Loucy (cell line): ENCODE results near the gene CD14.
"Not testable (repeated sequence)": the region's sequence is repeated elsewhere in the genome, so short reads cannot be mapped to it uniquely, and the experiment has no call there.

Experiments
- H2AFZ ChIP-seq: fragments of 200-600 bp; sonication (generic); 2 replicates; pipeline ENCODE4 v1.6.0; 2016; ENCODE audit warnings: antibody characterized with exemption, mild to moderate bottlenecking, low read length, moderate library complexity
- H3F3A ChIP-seq: fragments of 200-600 bp; 2 replicates; pipeline ENCODE4 v1.6.0; 2016; ENCODE audit warnings: antibody characterized with exemption, low read depth, mild to moderate bottlenecking
- H3K27me3 ChIP-seq: fragments of 200-600 bp; sonication (generic); 2 replicates; pipeline ENCODE4 v1.6.1; 2014; ENCODE audit warnings: low read length, mild to moderate bottlenecking; ENCODE audit not compliant: insufficient read depth, poor library complexity, severe bottlenecking
- H3K36me3 ChIP-seq: fragments of 200-600 bp; sonication (generic); 2 replicates; pipeline ENCODE4 v1.6.1; 2016; ENCODE audit warnings: low read length; ENCODE audit not compliant: insufficient read depth
- H3K4me1 ChIP-seq: fragments of 200-600 bp; sonication (generic); 2 replicates; pipeline ENCODE4 v1.5.1; 2014; ENCODE audit warnings: low read length, mild to moderate bottlenecking; ENCODE audit not compliant: insufficient read depth, poor library complexity, severe bottlenecking
- H3K4me2 ChIP-seq: fragments of 200-600 bp; sonication (generic); 2 replicates; pipeline ENCODE4 v1.6.0; 2014; ENCODE audit warnings: antibody characterized with exemption, low read length, low read depth, mild to moderate bottlenecking; ENCODE audit not compliant: poor library complexity, severe bottlenecking
- H3K4me3 ChIP-seq: fragments of 200-600 bp; sonication (generic); 2 replicates; pipeline ENCODE4 v1.5.1; 2014; ENCODE audit warnings: low read length, mild to moderate bottlenecking, mixed read lengths; ENCODE audit not compliant: poor library complexity, severe bottlenecking
- H3K79me2 ChIP-seq: fragments of 200-600 bp; sonication (generic); 2 replicates; pipeline ENCODE4 v1.6.1; 2014; ENCODE audit warnings: low read length; ENCODE audit not compliant: insufficient read depth
- H3K9ac ChIP-seq: fragments of 200-600 bp; sonication (generic); 2 replicates; pipeline ENCODE4 v1.6.0; 2014; ENCODE audit warnings: mild to moderate bottlenecking, low read depth, low read length, moderate library complexity; ENCODE audit not compliant: poor library complexity, severe bottlenecking
- H3K9me2 ChIP-seq: fragments of 200-600 bp; sonication (generic); replicated peaks from 2 replicates; pipeline ENCODE4 v1.6.1; 2016; ENCODE audit warnings: low read depth, low read length, mixed read lengths
- H3K9me3 ChIP-seq: fragments of 200-600 bp; sonication (generic); 2 replicates; pipeline ENCODE4 v1.6.1; 2014; ENCODE audit warnings: mild to moderate bottlenecking, antibody characterized with exemption, low read length, low read depth; ENCODE audit not compliant: insufficient read depth
- H4K20me1 ChIP-seq: fragments of 200-600 bp; sonication (generic); 2 replicates; pipeline ENCODE4 v1.6.0; 2014; ENCODE audit warnings: antibody characterized with exemption, low read length, mild to moderate bottlenecking; ENCODE audit not compliant: insufficient read depth, poor library complexity, severe bottlenecking
- EZH2phosphoT487 ChIP-seq: fragments of 200-600 bp; IDR thresholded peaks from 2 replicates; pipeline ENCODE4 v1.6.1; 2018; ENCODE audit warnings: antibody characterized with exemption, mild to moderate bottlenecking, moderate library complexity, borderline replicate concordance
- TF ChIP-seq, protein P1 (sequence below): fragments of 200-600 bp; sonication (generic); conservative IDR thresholded peaks from 2 replicates; pipeline ENCODE4 v1.5.1; 2014; ENCODE audit warnings: mild to moderate bottlenecking, antibody characterized with exemption, low read length

The CD14 gene

GRCh38 chr5:140596321-140596741, 36.6 kb downstream of the CD14 start:
- H4K20me1 ChIP-seq: no peaks in the 10 kb centered on the region
- H3K9me3 ChIP-seq: no peaks in the 10 kb centered on the region
- H3K9ac ChIP-seq: no peak overlapping the region
- H3K4me1 ChIP-seq: no peaks in the 10 kb centered on the region
- H3K9me2 ChIP-seq: no peaks in the 10 kb centered on the region
- H3K4me2 ChIP-seq: no peak overlapping the region
- no peaks in the 10 kb centered on the region for H3K27me3 ChIP-seq
- no peaks in the 10 kb centered on the region for H3F3A ChIP-seq
- H3K79me2 ChIP-seq: no peaks in the 10 kb centered on the region
- H3K4me3 ChIP-seq: no peak overlapping the region
- H2AFZ ChIP-seq: no peak overlapping the region
- no peaks in the 10 kb centered on the region for H3K36me3 ChIP-seq
- no peak for TF ChIP-seq EZH2phosphoT487
- TF ChIP-seq, protein P1, sequence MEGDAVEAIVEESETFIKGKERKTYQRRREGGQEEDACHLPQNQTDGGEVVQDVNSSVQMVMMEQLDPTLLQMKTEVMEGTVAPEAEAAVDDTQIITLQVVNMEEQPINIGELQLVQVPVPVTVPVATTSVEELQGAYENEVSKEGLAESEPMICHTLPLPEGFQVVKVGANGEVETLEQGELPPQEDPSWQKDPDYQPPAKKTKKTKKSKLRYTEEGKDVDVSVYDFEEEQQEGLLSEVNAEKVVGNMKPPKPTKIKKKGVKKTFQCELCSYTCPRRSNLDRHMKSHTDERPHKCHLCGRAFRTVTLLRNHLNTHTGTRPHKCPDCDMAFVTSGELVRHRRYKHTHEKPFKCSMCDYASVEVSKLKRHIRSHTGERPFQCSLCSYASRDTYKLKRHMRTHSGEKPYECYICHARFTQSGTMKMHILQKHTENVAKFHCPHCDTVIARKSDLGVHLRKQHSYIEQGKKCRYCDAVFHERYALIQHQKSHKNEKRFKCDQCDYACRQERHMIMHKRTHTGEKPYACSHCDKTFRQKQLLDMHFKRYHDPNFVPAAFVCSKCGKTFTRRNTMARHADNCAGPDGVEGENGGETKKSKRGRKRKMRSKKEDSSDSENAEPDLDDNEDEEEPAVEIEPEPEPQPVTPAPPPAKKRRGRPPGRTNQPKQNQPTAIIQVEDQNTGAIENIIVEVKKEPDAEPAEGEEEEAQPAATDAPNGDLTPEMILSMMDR: no peak

DNA sequence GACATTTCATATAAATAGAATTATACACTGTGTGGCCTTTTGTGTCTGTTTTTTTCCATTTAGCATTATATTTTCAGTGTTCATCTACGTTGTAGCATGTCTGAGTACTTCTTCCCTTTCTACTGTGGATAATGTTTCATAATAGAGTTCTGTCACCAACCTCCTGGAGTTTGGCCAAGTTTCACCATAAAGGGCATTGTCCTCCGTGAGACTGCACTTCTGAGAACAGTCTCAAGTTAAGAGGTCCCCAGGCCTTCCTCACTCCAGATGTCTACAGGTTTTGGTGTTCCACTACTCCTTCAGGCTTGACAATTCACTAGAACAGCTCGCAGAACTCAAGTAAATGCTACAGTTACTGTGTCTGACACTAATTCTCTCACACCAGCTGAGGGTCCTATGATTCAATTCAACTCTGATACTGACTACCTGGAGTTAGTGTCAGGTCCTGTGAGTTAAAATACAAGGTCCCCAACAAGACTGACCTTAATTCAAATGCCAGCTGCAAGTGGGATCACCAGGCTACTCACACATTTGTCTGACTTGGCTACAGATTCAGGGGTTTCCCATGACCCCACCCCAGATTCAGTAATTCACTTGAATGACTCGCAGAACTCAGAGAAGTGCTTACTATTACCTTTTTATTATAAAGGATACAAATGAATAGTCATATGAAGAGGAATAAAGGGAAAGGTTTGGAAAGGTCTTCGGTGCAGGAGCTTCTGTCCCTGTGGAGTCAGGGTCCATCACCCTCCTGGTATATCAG, 37.3 kb downstream of the CD14 start:
- Histone ChIP-seq H3F3A (no peaks in the 10 kb centered on the region), H3K36me3 (no peaks in the 10 kb centered on the region), H3K4me1 (no peaks in the 10 kb centered on the region), H4K20me1 (no peaks in the 10 kb centered on the region), H3K27me3 (no peaks in the 10 kb centered on the region), H3K9me2 (no peaks in the 10 kb centered on the region), H3K79me2 (no peaks in the 10 kb centered on the region), H3K4me2 (no peak overlapping the region), H2AFZ (no peak overlapping the region), H3K9me3 (no peaks in the 10 kb centered on the region), H3K4me3 (no peak overlapping the region), H3K9ac (no peak overlapping the region)
- TF ChIP-seq EZH2phosphoT487: no peak
- TF ChIP-seq, protein P1: no peak

- no peak overlapping the region for H3K4me2 ChIP-seq
- no peaks in the 10 kb centered on the region for H3K27me3 ChIP-seq
- no peaks in the 10 kb centered on the region for H3F3A ChIP-seq
- TF ChIP-seq EZH2phosphoT487: no peak
- TF ChIP-seq, protein P1: no peak
- no peaks in the 10 kb centered on the region for H3K9me2 ChIP-seq
- no peak overlapping the region for H3K4me3 ChIP-seq
- no peaks in the 10 kb centered on the region for H3K36me3 ChIP-seq
- no peaks in the 10 kb centered on the region for H4K20me1 ChIP-seq
- no peak overlapping the region for H3K9ac ChIP-seq
- H3K4me1 ChIP-seq: no peaks in the 10 kb centered on the region
- H2AFZ ChIP-seq: no peak overlapping the region
- no peaks in the 10 kb centered on the region for H3K79me2 ChIP-seq
- no peaks in the 10 kb centered on the region for H3K9me3 ChIP-seq
Measured at GRCh38 chr5:140594169-140594568, 38.8 kb downstream of the CD14 start.

- not testable (repeated sequence) for H3K79me2 ChIP-seq, H3K9me2 ChIP-seq, H3K4me2 ChIP-seq, H3K9me3 ChIP-seq, H3K27me3 ChIP-seq, H4K20me1 ChIP-seq, H3F3A ChIP-seq, H2AFZ ChIP-seq, H3K4me3 ChIP-seq, H3K4me1 ChIP-seq, H3K36me3 ChIP-seq, H3K9ac ChIP-seq
Measured at GRCh38 chr5:140593070-140593469, 39.9 kb downstream of the CD14 start.
